ENCODE measurements around the gene F13B.
A peak's percentile ranks its signal among the peaks of the same experiment; 100 is the strongest.
"Not testable (repeated sequence)": the region's sequence is repeated elsewhere in the genome, so short reads cannot be mapped to it uniquely, and the experiment has no call there.

F13B gene

DNA sequence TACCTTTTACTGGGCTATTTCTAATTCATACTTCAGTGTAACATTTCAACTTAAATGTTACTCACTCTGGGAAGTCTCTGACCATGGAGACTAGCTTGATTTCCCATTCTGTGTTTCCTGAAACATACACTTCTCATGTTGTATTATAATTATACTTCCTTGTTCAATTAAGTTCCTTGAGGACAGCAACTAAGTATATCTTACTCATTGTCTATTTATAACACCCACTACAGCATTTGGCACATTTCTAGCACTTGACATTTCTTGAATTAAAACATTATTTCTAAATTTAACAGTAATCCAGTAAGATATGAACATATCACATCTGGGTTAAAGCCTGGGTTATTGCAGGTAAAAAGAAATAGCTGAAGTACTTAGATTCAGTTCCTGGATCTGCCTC is 32.4 kb upstream of the F13B start:
- no peak for DNase-seq (ENCODE audit: low read depth)
- no peak overlapping the region for H3K4me3 ChIP-seq (ENCODE audit: low read length)
- TF ChIP-seq, protein P1, sequence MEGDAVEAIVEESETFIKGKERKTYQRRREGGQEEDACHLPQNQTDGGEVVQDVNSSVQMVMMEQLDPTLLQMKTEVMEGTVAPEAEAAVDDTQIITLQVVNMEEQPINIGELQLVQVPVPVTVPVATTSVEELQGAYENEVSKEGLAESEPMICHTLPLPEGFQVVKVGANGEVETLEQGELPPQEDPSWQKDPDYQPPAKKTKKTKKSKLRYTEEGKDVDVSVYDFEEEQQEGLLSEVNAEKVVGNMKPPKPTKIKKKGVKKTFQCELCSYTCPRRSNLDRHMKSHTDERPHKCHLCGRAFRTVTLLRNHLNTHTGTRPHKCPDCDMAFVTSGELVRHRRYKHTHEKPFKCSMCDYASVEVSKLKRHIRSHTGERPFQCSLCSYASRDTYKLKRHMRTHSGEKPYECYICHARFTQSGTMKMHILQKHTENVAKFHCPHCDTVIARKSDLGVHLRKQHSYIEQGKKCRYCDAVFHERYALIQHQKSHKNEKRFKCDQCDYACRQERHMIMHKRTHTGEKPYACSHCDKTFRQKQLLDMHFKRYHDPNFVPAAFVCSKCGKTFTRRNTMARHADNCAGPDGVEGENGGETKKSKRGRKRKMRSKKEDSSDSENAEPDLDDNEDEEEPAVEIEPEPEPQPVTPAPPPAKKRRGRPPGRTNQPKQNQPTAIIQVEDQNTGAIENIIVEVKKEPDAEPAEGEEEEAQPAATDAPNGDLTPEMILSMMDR (conservative IDR thresholded peaks at IDR 0.05; ENCODE audit: low read length): no peak

DNA sequence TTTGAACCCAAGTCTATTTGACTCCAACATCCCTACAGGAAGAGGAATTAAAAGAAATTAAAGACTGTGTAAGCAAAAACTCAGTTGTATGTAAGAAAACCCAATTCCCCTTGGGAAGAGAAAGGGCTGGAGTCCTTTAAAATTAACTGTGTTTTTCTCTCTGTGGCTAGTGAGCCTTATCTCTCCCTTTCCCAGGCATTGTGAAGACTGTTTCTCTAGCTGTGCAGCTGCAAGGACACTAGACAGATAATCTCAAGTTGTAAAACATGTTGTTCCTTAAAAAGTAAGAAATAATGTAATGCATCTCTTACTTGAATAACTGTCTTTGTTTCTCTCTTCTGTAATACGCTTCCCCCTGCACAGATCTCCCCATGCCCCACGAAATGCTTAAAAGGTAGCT is 29.9 kb upstream of the F13B start:
- H3K4me3 ChIP-seq (ENCODE audit: low read length); DNase-seq (ENCODE audit: low read depth): not testable (repeated sequence)

DNA sequence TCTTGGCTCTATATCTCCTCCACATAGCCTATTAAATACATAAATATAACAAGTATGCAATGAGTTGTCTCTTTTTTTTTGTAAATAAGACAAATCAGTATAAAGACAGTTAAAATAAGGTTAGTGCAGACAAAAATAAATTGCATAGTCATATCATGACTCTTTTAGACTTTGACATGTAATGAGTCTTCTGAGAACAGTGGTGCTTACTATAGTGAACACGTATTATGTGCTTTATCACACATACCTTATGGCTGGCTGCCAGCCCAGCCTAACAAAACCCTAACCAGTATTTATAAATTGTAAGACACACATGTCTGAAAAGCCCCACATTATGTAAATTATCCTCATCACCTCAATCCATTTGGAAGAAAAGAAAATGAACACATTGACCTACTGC is 29.1 kb upstream of the F13B start:
- TF ChIP-seq, protein P1 (conservative IDR thresholded peaks at IDR 0.05; ENCODE audit: low read length): no peak
- DNase-seq (ENCODE audit: low read depth): no peak
- no peak overlapping the region for H3K4me3 ChIP-seq (ENCODE audit: low read length)

DNA sequence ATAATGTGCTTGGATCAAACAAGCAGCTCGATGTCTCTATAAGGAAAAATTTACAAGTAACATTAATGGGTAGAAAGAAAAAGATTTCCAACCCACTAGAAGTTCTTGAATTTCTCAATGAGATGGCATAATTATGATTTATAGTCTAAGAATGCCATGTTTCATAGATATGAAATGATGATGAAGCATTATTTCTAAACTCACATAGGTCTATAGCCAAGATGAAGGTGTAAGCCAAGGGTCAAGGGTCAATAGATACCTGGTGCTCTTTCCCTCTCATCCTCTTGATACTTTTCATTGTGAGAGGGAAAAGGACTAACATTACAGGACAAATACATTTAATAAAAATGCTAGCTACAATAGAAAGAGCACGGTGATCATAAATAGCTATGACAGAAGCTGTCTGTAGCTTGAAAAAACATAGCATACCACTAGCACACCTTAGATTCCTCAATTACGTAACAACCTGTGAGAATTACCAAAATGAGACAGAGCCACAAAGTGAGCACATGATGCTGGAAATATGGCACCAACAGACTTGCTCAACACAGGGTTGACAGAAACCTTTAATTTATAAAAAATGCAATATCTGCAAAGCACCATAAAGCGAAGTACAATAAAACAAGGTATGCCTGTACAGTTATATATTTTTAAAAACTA is 26.3 kb upstream of the F13B start:
- no peak overlapping the region for H3K4me3 ChIP-seq (ENCODE audit: low read length)
- DNase-seq (ENCODE audit: low read depth): no peak
- TF ChIP-seq, protein P1 (conservative IDR thresholded peaks at IDR 0.05; ENCODE audit: low read length): no peak

DNA sequence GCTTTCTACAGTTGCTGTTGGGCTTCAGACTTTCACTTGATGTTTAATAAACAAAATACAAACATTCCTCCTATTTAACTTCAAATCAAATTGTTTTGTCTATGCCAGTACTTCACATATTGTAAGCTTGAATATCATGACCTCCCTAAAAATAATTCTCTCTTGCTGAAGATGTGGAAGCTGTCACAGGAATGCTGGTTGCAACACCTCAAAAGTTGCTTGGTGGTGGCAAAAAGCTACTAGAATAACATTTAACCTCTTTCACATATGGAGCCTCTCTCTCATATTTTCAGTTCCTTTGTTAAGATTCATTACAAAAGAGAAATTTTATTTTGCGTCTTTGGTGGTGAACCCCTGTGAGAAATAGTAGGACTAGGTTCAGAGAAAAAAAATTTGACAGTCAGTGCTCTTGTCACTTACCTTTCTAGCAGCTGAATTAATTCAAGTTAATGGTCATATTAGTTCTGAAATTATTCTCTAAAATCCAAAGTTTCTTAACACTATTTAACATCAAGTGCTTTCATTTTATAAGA is 25.5 kb upstream of the F13B start:
- TF ChIP-seq, protein P1 (conservative IDR thresholded peaks at IDR 0.05; ENCODE audit: low read length): no peak
- DNase-seq (ENCODE audit: low read depth): peak; percentile 56
- H3K4me3 ChIP-seq (ENCODE audit: low read length): no peak overlapping the region

DNA sequence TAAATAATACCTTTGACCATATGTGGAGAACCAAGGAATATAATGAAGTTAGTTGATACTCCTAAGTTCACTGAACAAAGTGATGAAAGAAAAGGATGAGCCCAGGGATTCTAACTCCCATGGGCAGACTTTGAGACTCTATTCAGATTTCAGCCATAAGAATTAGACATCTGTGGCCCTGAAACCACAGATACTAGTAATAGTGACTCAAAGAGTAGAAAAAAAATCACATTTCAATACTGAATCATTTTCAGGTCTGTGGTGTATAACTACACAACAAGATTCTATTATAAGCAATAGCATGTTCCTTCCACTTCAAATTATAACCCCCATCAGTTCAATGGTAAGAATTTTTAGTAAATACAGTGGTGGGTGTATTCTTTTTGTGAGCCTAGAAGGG is 16.4 kb upstream of the F13B start:
- TF ChIP-seq, protein P1 (conservative IDR thresholded peaks at IDR 0.05; ENCODE audit: low read length): no peak
- no peak for DNase-seq (ENCODE audit: low read depth)
- H3K4me3 ChIP-seq (ENCODE audit: low read length): no peak overlapping the region

DNA sequence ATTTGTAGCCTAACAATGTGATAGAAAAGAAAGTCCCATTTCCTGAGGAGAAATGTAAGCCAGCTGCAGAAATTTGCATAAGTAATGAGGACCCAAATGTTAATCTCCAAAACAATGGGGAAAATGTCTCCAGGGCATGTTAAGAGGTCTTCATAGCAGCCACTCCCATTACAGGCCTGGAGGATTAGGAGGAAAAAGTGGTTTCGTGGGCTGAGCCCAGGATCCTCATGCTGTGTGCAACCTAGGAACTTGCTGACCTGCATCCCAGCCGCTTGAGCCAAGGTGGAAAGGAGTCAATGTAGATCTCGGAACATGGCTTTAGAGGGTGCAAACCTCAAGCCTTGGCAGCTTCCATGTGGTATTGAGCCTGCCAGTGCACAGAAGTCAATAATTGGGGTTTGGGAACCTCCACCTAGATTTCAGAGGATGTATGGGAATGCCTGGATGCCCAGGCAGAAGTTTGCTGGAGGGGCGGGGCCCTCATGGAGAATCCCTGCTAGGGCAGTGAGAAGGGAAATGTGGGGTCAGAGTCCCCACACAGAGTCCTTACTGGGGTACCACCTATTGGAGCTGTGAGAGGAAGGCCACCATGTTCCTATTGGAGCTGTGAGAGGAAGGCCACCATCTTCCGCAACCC is 14.2 kb upstream of the F13B start:
- TF ChIP-seq, protein P1 (conservative IDR thresholded peaks at IDR 0.05; ENCODE audit: low read length): no peak
- no peak overlapping the region for H3K4me3 ChIP-seq (ENCODE audit: low read length)
- DNase-seq (ENCODE audit: low read depth): no peak

Data from AG10803 (cell line).